ENCODE results near the gene LRRC30.

DNA sequence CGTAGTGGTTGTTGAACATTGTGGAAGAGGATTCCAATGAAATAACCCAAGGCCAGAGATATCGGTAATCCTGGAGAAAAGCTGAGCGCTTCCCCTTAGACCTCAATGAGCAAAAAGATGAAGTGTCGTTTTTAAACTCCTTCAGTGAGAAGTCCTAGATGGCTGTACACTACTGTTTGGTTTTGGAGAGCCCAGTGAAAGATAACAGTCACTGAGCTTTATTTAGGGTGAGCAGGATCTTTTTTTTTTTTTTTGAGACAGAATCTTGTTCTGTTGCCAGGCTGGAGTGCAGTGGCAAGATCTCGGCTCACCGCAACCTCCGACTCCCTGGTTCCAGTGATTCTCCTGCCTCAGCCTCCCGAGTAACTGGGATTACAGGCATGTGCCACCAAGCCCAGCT is 24.2 kb downstream of the LRRC30 start:
- TF ChIP-seq, protein P1, sequence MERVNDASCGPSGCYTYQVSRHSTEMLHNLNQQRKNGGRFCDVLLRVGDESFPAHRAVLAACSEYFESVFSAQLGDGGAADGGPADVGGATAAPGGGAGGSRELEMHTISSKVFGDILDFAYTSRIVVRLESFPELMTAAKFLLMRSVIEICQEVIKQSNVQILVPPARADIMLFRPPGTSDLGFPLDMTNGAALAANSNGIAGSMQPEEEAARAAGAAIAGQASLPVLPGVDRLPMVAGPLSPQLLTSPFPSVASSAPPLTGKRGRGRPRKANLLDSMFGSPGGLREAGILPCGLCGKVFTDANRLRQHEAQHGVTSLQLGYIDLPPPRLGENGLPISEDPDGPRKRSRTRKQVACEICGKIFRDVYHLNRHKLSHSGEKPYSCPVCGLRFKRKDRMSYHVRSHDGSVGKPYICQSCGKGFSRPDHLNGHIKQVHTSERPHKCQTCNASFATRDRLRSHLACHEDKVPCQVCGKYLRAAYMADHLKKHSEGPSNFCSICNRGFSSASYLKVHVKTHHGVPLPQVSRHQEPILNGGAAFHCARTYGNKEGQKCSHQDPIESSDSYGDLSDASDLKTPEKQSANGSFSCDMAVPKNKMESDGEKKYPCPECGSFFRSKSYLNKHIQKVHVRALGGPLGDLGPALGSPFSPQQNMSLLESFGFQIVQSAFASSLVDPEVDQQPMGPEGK (CRISPR knock-in tag; IDR thresholded peaks at IDR 0.05; ENCODE audit: borderline replicate concordance): no peak
- TF ChIP-seq ZFP3 (CRISPR knock-in tag; IDR thresholded peaks at IDR 0.05) (no peak), OSR1 (CRISPR knock-in tag; IDR thresholded peaks at IDR 0.05) (no peak), ZNF8 (CRISPR knock-in tag; IDR thresholded peaks at IDR 0.05) (no peak)
